Measurements from ENCODE around the gene LRP5. TPM values are rescaled to one million over a fixed set of nuclear protein-coding genes. Genes with fewer than 3 reads are reported as not detected.

Gene LRP5
- total and polyA plus RNA-seq, 9 of the 15 experiments (the other 6 are each of a cell fraction or from before 2014, with no cell fraction given) = 0.48 to 44.2 (median 13.5) TPM

- POLR2A ChIA-PET = interaction anchor here (0.5 to 1.9 kb wide), 5 partner anchors 14 to 1450 kb away, joined by 3 to 5 read pairs (median 3); no protein-coding TSS in a partner anchor
- 40% methylated on average over 11 of the region's 12 CpGs for WGBS (ENCODE audit: insufficient coverage, low coverage, missing lambda C conversion rate)
- no peak overlapping the region for H3K27ac ChIP-seq (ENCODE audit: extremely low read depth, low read depth, low read length)
These were observed 12.1 kb upstream of the LRP5 start for GRCh38 chr11:68300076-68300830.

More at GRCh38 chr11:68300076-68300830, 12.1 kb upstream of the LRP5 start:
- ATAC-seq (no peak), FAIRE-seq (no peak), DNase-seq (ENCODE audit: extremely low read depth in 1 of 4, low spot score in 3 of 4) (peak in 1 of 4 experiments; percentile 7)
- no peaks in the 10 kb centered on the region for H3K36me3 ChIP-seq (ENCODE audit: control insufficient read depth, insufficient read depth, low read length)
- no peaks in the 10 kb centered on the region for H4K20me1 ChIP-seq (replicated peaks; ENCODE audit: control insufficient read depth, insufficient read depth, low read length)
- CTCF ChIA-PET (ENCODE audit: low intra/inter-chr PET ratio) = interaction anchor here (0.6 to 0.7 kb wide), 2 partner anchors 28 to 284 kb away, joined by 3 to 4 read pairs; no protein-coding TSS in a partner anchor
- H3K79me2 ChIP-seq (ENCODE audit: control insufficient read depth, insufficient read depth, low read length) = no peaks in the 10 kb centered on the region
- no TSS peak for BruUV-seq (replicated peaks)
- no peaks in the 10 kb centered on the region for H3K27me3 ChIP-seq (ENCODE audit: control insufficient read depth in 2 of 2, insufficient read depth in 2 of 2, low read length in 2 of 2)
- TF ChIP-seq FOXJ3 (CRISPR knock-in tag; IDR thresholded peaks at IDR 0.05) = no peak
- TF ChIP-seq, protein P1, sequence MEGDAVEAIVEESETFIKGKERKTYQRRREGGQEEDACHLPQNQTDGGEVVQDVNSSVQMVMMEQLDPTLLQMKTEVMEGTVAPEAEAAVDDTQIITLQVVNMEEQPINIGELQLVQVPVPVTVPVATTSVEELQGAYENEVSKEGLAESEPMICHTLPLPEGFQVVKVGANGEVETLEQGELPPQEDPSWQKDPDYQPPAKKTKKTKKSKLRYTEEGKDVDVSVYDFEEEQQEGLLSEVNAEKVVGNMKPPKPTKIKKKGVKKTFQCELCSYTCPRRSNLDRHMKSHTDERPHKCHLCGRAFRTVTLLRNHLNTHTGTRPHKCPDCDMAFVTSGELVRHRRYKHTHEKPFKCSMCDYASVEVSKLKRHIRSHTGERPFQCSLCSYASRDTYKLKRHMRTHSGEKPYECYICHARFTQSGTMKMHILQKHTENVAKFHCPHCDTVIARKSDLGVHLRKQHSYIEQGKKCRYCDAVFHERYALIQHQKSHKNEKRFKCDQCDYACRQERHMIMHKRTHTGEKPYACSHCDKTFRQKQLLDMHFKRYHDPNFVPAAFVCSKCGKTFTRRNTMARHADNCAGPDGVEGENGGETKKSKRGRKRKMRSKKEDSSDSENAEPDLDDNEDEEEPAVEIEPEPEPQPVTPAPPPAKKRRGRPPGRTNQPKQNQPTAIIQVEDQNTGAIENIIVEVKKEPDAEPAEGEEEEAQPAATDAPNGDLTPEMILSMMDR (IDR thresholded peaks at IDR 0.05 in 2 of 3, conservative IDR thresholded peaks at IDR 0.05 in 1 of 3; ENCODE audit: insufficient read depth in 2 of 3, low read depth in 1 of 3, low read length in 3 of 3) = 0 out of 6 replicates have a peak, but pooled peaks of 2 of the 3 experiments have one; percentile 14 to 24
- no peaks in the 10 kb centered on the region for H3K9me3 ChIP-seq (replicated peaks; ENCODE audit: control insufficient read depth, insufficient read depth, low read depth, low read length)
- H3K4me2 ChIP-seq (ENCODE audit: insufficient read depth, low read length) = no peak overlapping the region
- H3K4me3 ChIP-seq = no peak overlapping the region
- H3K4me1 ChIP-seq (replicated peaks in 1 of 2; ENCODE audit: control insufficient read depth in 2 of 2, insufficient read depth in 2 of 2, low read length in 2 of 2) = peaks cover 6 to 34% of the 10 kb centered on the region in 2 experiments
- H3K9ac ChIP-seq (ENCODE audit: insufficient read depth in 1 of 2, low read depth in 2 of 2, low read length in 2 of 2) = peak overlapping the region in 1 of 2 experiments; percentile 10; a peak in 1 of 4 replicates
- intact Hi-C loops (cut with micrococcal nuclease) = no loop called here
- in situ Hi-C loops (cut with MboI) = no loop called here
- no peaks in the 10 kb centered on the region for H3K9me1 ChIP-seq (ENCODE audit: control insufficient read depth, insufficient read depth, low read length)
- no peak overlapping the region for H2AFZ ChIP-seq (ENCODE audit: low read depth, low read length)

Data from K562 (cell line).